SHP77 (cell line): ENCODE measurements around the gene WDFY1.
"Not testable (repeated sequence)": the region's sequence is repeated elsewhere in the genome, so short reads cannot be mapped to it uniquely, and the experiment has no call there.

Source experiments
- DNase-seq, 2 experiments: peaks; one replicate each; lab custom pipeline; 2025; lab: John Stamatoyannopoulos, UW

The WDFY1 gene

DNA sequence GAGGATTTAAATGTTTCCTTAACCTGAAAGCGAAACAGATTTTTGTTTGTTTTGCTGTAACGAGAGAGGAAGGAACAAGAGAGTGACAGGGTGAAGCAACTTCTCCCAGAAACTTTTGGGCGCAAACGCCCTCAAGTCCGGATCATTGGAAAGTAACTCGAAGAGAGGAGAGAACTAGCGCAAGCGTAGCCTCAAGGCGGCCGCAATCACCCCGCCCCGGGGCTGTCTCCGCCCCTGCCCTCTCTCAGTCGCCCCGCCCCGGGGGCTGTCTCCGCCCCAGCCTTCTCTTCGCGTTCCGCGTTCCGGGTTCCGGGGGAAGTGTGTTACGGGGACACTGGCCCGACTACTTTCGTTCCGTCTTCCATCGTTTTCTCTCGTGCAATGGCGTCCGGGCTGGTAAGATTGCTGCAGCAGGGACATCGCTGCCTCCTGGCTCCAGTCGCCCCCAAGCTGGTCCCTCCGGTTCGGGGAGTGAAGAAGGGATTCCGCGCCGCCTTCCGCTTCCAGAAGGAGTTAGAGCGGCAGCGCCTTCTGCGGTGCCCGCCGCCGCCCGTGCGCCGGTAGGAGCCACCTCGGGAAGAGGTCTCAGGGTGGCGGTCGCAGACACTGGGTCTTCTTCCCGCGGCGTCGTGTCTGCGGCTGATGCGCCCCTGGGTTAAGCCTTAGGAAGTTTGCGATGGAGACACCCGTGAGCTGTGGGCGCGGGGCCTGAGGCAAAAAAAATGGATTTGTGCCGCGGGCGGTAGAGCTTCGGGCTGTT is 12.1 kb upstream of the WDFY1 start, which contains the start of gene MRPL44:
MRPL44 (plus strand) TSS at position 372 of the 760 bp plus-strand sequence; CDS start at position 382, 10 bp downstream.
- peak; percentile 84 to 87 for DNase-seq

DNA sequence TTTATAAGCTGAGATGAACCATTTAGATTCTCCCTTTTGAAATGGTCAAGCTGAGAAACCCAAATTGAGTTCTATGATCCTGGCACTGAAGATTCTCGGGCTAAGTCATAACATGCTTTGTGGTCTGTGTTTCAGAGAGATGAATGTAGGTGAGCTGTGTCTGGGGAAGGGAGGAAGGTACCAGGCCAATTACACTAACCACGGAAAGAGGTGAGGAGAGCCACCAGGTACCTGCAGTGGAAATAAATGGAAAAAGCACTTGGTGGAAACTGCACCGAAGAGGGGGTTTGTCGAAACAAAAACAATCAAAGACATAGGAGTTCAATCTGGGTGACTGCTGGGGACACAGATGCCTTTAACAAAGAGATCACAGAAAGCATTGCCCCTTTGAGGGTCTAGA is 11.2 kb upstream of the WDFY1 start:
- no peak for DNase-seq

DNA sequence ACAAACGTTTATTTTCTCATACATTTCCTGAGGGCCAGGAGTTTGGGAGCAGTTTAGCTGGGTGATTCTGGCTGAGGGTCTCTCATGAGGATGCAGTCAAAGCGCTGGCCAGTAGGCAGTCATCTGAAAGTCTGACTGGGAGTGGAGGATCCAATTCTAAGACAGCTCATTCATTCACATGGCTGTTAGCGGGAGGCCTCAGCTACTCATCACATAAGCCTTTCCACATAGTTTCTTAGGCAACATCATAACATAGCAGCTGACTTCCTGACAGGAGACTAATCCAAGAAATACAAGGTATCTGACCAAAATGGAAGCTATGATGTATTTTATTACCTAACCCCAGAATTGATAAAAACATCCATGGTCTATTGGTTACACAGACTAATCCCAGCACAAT is 9.3 kb upstream of the WDFY1 start:
- no peak for DNase-seq

DNA sequence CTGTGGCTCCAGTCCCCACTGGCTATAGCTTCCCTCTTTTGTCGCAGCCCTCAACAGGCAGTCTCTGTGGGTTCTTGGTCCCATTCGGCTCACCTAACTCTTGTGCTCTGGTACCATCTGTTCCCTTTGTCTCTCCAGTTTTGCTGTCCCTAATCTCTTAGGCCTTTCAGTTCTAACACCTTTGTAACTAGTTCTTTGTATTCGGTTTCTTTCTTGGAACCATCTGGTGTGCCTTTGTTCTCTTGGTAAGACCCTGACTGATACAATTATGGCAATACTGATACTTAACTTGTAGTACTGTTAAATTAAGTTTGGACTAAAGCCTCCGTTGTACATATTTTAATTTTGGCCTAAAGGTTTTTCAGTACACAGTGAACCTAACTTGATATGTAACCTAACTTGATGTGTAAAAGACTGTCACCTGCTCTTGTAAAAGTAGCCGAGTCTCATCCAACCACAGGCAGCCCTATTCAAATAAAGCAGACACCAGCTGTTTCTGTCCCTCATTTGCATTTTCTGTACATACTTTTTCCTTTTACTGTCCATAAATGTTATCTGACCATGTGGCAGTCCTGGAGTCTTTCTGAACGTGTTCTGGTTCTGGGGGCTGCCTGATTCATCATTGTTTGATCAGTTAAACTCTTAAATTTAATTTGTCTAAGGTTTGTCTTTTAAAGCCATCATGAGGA is 7.3 kb upstream of the WDFY1 start:
- DNase-seq = peak; percentile 23 to 35

DNA sequence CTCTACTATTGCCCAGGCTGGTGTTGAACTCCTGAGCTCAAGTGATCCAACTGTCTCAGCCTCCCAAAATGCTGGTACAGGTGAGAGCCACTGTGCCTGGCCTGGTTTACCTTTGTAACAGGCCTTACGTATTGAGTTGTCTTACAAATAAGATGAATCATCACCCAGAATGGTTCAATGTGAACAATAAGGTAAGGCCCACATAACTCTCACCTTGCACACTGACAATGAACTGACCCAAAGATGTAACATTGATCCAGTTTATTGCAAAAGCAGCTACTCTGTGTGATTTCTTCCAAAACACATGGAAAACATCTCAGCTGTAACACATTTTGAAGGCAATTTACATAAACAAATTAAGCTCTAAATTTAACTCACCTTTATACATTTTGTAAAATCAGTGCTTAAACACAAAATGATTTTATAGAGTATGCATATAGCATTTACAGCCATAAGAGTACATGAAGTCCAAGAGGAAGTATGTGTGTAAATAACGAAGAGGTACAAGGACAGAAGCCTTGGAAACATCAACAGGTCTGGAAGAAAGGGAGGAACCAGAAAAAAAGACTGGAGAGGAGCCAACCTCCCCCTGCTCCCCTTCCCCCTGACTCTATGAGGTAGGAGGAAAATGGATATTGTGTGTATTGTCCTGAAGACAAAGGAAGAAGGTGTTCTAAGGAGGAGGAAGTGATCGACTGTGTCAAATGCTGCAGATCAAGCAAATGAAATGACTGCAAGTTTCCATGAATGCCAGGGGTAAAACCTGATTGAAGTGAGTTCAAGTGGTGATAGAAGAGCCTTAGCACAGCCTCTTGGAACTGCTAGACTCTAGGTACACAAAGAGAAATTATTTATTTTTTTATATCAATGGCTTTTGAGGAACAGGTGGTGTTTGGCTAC is 5.6 kb upstream of the WDFY1 start:
- DNase-seq = no peak

DNA sequence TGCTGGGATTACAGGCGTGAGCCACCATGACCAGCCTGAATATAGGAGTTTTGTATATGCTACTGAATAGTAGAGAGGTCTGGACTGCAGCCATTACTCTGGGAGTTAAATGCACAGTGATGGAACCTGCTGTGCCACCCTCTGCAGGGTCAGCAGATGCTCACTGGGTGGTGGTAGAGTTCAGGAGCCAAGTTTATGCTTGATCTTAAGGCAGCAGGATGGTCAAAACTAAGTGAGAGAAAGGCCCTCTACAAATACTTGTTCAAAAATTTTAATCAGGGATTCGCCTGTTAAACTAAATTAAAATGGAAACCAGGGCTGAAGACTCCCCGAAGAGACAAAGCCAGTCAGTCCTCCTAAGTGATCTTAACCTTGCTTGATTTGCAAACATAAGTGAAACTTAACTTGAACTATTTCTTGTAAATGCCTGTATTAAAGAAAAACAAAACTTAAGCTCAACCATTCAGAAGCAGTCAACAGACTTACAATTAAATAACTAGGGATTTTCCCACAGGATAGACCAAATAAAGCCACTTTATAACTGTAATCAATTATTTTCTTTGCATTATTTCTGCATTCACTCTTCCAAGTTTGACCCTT is 4.2 kb upstream of the WDFY1 start:
- no peak for DNase-seq

DNA sequence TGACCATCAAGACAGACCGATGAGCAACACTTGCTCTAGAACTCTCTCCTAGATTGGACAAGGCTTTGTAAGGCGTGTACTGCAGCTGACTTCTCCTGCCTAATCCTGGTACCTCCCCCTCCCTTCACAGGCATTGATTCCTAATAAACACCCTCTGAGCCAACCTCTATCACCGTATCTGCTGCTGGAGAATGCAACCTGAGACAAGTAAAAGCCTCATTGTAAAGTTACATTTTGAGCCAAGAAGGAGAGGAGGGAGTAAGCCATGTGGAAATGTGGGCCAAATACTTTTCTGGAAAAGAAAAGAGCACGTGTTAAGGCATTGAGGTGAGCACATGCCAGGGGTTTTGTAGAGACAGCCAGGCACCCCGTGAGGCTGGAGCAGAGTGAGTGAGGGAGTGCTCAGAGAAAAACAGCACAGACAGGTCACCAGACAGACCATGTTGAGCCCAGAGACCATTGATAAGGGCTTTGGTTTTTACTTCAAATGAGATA is 2.6 kb upstream of the WDFY1 start:
- DNase-seq = no peak

DNA sequence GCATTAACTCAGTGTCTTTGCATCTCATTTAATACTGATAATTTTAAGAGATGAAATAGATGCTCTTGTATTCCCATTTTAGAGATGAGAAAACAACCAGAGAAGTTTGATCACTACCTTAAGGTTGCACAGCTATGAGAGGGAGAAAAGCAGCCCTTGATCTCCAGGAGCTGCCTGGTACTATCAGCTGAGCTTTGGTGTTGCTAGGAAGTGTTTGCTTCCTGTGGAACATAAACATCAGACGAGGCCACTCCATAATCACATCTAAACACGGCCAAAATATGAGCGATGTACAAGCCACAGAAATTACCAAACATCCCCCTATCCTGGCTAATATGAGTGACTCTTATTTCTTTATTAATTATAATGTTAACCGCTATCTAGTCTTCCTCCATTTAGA is 620 bp upstream of the WDFY1 start:
- no peak for DNase-seq

DNA sequence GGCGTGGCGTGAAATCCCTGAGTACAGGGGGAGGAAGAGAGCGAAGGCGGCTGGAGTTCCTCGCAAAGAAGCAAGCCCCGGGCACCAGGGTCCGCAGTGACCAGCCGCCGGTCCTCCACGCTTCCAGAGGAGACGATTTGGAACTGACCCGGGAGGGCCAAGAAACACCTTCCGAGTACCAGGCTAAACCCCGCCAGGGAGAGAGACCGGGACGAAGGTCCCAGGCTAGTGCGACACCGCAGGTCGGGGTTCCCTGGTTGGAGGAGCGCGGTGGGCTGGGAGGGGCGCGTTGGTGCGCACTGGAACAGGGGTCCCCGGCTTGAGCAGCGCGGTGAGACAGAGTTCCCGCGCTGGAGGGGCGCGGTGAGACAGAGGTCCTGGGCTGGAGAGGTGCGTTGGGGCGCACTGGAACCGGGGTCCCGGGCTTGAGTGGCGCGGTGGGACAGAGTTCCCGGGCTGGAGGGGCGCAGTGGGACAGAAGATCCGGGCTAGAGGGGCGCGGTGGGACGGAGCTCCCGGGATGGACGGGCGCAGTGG is 901 bp downstream of the WDFY1 start:
- DNase-seq = no peak

DNA sequence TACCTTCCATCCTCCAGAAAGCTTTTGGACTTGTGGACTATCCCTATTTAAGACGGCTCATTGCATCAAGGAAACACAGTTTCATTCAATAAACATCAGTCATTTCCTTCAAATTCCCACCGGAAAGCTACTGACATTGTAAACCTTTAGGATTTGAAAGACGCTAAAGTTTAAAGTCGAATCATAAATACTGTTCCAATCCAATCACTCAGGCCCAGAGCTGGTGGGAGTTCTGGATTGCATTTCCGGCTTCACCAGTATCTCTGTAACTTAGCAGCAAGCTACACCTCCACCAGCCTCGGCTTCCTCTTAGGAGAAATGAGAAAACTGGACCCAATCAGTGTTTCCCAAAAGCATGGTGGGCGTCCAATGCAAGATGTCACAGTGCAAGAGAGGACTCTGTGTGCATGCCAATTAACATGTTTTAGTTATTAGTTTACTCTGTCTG is 1.6 kb downstream of the WDFY1 start:
- no peak for DNase-seq

DNA sequence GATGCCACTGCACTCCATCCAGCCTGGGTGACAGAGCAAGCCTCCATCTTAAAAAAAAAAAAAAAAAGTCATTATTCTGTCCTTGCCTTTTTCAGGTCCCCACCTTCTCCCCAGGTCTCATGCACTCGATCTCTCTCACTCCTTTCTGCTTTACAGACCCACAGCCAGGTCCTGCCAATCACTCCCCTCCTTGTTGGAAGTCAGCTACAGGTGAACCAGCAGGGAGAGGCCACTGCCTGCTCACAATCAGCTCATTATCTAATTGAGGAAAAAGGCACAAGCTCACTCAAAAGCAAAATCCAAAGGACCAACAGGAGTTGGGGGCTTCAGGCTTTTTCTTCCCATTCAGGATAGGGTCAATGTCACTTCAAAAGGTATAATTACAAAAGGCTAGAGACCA is 2.0 kb downstream of the WDFY1 start:
- DNase-seq = no peak

DNA sequence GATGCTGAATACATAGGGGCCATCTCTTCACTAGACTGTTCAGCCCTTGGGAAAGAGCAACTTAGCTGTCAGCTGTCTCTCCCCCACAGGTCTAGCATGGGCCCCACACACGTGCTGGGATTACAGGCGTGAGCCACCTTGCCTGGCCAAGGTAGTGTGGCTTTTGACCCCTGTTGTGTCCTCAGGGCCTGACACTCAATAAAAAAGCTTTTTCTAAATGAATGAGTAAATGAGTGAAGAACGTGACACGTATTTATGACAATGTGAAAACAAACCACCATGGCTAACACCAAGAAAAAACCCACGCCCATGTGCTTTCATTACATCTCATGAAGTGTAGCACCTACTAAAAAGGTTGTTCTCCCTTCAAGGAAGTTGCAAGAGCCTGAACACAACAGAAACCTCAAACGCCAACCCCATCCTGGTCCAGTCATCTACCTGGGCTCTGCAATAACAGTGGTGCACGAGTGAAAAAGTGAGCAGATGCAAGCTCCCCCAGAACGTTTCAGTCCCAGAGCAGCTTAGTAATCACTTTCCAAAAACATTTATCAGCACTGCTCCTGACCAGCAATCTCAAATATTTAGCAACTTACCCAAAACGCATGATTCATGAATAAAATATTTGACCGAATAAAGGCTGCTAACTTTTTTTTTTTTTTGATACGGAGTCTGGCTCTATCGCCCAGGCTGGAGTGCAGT is 3.4 kb downstream of the WDFY1 start:
- no peak for DNase-seq

DNA sequence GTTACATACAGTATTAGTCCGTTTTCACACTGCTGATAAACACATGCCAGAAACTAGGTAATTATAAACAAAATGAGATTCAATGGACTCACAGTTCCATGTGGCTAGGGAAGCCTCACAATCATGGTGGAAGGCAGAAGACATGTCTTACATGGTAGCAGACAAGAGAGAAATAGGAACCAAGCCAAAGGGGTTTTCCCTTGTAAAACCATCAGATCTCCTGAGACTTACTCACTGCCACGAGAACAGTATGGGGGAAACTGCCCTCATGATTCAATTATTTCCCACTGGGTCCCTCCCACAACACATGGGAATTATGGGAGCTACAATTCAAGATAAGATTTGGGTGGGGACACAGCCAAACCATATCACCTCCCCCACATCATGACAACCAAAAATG is 5.7 kb downstream of the WDFY1 start:
- not testable (repeated sequence) for DNase-seq

DNA sequence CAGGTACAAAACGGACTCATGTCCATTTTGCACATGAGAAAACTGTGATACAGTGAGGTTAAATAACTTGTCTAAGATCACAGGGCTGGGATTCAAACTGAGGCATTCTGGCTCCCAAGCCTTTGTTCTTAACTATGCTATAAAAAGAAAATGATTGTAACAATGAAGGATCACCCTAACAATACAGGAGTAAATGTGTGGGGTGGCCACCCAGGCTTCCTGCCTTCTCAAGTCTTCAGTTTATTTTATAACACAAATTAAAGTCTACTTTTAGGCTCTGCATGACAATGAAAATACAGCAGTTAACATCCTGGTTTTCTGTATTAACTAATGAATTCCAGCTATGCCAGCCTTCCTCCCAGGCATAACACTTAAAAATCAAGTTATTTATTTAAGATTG is 7.6 kb downstream of the WDFY1 start:
- no peak for DNase-seq

DNA sequence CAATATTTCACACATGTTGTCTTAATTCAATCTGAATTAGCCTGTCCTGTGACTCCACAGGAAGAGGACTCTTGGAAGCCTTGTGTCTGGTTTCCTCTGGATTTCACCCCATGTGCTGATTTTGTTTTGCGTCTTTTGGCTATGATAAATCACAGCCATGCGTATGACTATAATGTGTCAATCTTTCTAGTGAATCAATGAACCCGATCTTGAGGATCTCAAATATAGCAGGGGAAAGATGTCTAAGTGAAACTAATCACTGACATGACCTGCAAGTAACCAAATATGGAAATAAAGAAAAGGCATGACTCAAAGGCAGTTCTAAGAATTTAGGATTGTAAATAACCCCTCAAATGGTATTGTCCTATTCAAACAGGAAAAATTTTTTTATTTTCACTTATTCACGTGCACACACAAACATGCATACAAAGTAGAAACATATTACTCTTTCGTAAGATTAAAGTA is 8.2 kb downstream of the WDFY1 start:
- no peak for DNase-seq

DNA sequence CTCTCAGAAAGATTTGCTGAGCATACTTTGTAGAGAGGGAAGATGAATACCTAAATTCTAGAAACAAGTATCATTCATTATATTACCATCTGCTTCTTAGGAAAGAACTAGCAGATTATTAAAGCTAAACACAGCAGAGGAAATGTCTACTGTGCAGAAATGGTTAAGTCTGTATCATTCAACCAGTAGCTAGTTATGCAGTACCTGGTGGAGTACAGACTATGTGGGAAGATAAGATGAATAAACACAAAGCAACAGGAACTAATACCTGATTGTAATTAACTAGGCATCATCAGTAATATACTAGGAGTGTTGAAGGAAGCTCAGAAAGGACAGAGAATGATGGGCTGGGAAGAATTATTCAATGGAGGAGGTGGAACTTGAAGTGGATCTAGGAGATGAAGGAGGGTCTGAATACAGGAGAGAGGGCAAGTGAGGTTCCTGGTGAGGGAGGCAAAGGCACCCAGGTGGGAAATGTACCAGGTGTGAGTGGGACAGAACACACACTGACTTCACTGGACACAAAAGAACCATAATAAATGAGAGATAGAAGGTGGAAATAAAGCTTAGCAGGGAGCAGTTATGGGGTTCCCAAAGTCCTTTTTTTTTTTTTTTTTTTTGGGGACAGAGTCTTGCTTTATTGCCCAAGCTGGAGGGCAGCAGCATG is 9.5 kb downstream of the WDFY1 start:
- no peak for DNase-seq

DNA sequence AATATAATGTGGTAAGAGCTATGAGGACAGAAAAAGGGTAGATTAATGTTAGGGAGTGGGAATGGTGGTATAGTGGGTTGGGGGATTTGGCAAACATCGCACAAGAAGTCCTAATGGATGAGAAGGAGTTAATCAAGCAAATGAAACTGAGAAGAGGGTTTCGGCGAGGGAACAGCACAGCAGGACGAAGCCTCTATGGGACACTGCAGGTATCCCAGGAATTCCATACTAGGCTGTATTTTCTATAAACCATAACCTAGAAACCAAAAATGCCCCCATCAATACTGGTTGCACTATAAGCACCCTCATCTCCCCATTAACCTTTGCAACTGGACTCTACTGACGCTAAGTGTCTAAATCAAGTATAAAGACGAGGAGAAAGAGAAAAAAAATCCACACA is 10.3 kb downstream of the WDFY1 start:
- DNase-seq = no peak

DNA sequence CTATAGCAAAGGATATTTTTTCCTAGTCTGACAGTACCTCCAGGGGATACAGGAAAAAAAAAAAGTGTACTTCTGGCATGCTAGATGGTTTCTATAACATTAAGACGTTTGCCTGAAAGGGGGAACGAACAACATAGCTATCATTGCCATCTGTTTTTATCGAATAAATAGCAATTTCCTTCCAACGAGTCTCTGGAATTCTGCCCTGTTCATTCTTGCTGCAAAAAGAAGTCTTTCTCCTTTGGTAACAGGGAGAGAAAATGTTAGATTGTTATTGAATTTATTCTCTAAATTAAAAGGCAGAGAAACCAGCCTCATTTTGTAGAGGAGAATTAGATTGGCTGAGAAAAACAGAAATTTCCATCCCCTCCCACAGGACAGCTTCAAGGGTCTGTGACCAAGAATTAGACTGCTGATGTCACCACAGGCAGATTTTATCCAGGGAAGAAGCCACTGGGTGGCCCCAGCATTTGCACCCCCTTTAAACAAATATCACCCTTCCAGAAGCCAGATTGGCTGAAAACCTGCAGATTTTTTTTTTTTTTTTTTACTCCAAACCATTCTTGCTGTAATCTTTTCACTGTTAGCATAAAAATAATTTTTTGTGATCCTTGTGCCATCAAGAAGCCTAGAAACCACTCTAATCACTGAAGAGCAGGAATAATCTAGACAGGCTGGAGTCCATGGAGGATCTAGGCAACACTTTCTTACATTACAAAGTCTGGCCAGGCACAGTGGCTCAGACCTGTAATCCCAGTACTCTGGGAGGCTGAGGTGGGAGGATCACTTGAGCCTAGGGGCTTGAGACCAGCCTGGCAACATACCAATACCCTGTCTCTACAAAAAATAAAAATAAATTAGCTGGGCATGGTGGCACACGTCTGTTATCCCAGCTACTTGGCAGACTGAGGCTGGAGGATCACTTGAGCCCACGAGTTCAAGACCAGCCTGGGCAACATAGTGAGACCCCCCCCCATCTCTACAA is 12.0 kb downstream of the WDFY1 start:
- no peak for DNase-seq
